ENCODE results near the gene RALY. TPM values are rescaled to one million over a fixed set of nuclear protein-coding genes. Genes with fewer than 3 reads are reported as not detected.
"Not testable (repeated sequence)": the region's sequence is repeated elsewhere in the genome, so short reads cannot be mapped to it uniquely, and the experiment has no call there.

Gene RALY
- polyA plus RNA-seq, 1 donor, result 119 TPM

GRCh38 chr20:34105978-34106675, 112.4 kb downstream of the RALY start:
- DNase-seq (ENCODE audit: low read depth), result no peak

GRCh38 chr20:34108616-34109174, 115.0 kb downstream of the RALY start:
- DNase-seq (ENCODE audit: low read depth), result no peak

GRCh38 chr20:34109442-34109841, 115.7 kb downstream of the RALY start:
- no peak for DNase-seq (ENCODE audit: low read depth)

- no peak for DNase-seq (ENCODE audit: low read depth)
Observed at GRCh38 chr20:34110025-34110744, 116.5 kb downstream of the RALY start.

- DNase-seq (ENCODE audit: low read depth), result no peak
Observed at GRCh38 chr20:34110745-34111641, 117.3 kb downstream of the RALY start.

GRCh38 chr20:34111702-34112599, 118.2 kb downstream of the RALY start, which contains the start of gene EIF2S2:
EIF2S2 (minus strand) TSS chr20:34112243; CDS start chr20:34112110, 133 bp downstream.
- DNase-seq (ENCODE audit: low read depth), result peak; percentile 98

GRCh38 chr20:34112600-34113101, 118.9 kb downstream of the RALY start:
- no peak for DNase-seq (ENCODE audit: low read depth)

GRCh38 chr20:34114809-34115208, 121.1 kb downstream of the RALY start:
- no peak for DNase-seq (ENCODE audit: low read depth)

GRCh38 chr20:34115232-34115631, 121.5 kb downstream of the RALY start:
- no peak for DNase-seq (ENCODE audit: low read depth)

GRCh38 chr20:34120213-34120612, 126.5 kb downstream of the RALY start:
- no peak for DNase-seq (ENCODE audit: low read depth)

GRCh38 chr20:34122274-34122980, 128.7 kb downstream of the RALY start:
- no peak for DNase-seq (ENCODE audit: low read depth)

GRCh38 chr20:34123309-34123708, 129.6 kb downstream of the RALY start:
- no peak for DNase-seq (ENCODE audit: low read depth)

GRCh38 chr20:34124469-34125249, 130.9 kb downstream of the RALY start:
- no peak for DNase-seq (ENCODE audit: low read depth)

GRCh38 chr20:34127792-34128191, 134.1 kb downstream of the RALY start:
- no peak for DNase-seq (ENCODE audit: low read depth)

- no peak for DNase-seq (ENCODE audit: low read depth)
Observed at GRCh38 chr20:34129518-34130162, 135.9 kb downstream of the RALY start.

GRCh38 chr20:34131491-34131890, 137.8 kb downstream of the RALY start:
- no peak for DNase-seq (ENCODE audit: low read depth)

- DNase-seq (ENCODE audit: low read depth), result not testable (repeated sequence)
Observed at GRCh38 chr20:34132491-34132890, 138.8 kb downstream of the RALY start.

GRCh38 chr20:34132943-34133342, 139.2 kb downstream of the RALY start:
- DNase-seq (ENCODE audit: low read depth), result not testable (repeated sequence)

Data from forelimb muscle (tissue), 1 donor.